Neural crest cell (in vitro differentiated cells): ENCODE results near the gene SVEP1. TPM values are rescaled to one million over a fixed set of nuclear protein-coding genes. Genes with fewer than 3 reads are reported as not detected.
A peak's percentile ranks its signal among the peaks of the same experiment; 100 is the strongest.

ENCODE experiments used
- DNase-seq: peaks from one replicate; pipeline ENCODE4 v3.0.0; 2021; ENCODE audit warnings: low read depth, mixed read lengths, low spot score
- H3K27ac Mint-ChIP-seq: one replicate; pipeline ENCODE4 v1.8.0; 2021; ENCODE audit warnings: mild to moderate bottlenecking, mixed read lengths; ENCODE audit not compliant: unreplicated experiment
- H3K27me3 Mint-ChIP-seq: 2 replicates; pipeline ENCODE4 v1.8.0; 2021; ENCODE audit warnings: low read depth, mild to moderate bottlenecking, mixed read lengths
- H3K36me3 Mint-ChIP-seq: 2 replicates; pipeline ENCODE4 v1.8.0; 2021; ENCODE audit warnings: low read depth, mild to moderate bottlenecking, mixed read lengths
- H3K4me1 Mint-ChIP-seq: 2 replicates; pipeline ENCODE4 v1.8.0; 2021; ENCODE audit warnings: mixed read lengths
- H3K4me3 Mint-ChIP-seq: one replicate; pipeline ENCODE4 v1.8.0; 2021; ENCODE audit warnings: mild to moderate bottlenecking, mixed read lengths
- H3K9me3 Mint-ChIP-seq: 2 replicates; pipeline ENCODE4 v1.8.0; 2021; ENCODE audit warnings: mixed read lengths
- CTCF ChIP-seq: fragments of 200-600 bp; sonication (generic); conservative IDR thresholded peaks from 2 replicates; pipeline ENCODE4 v1.5.0; 2021; ENCODE audit warnings: antibody characterized with exemption, mild to moderate bottlenecking
- total RNA-seq: library from RNA; stranded (reverse); gene quantifications from 2 replicates; pipeline ENCODE4 v1.2.1, GENCODE V29; 2021

The SVEP1 gene
- total RNA-seq, 1 donor from 2014 or later = 1.3 TPM

- no peak for TF ChIP-seq CTCF
- Mint-ChIP-seq H3K4me1 (no peaks in the 10 kb centered on the region), H3K27me3 (peaks cover 4% of the 10 kb centered on the region), H3K9me3 (peaks cover 11% of the 10 kb centered on the region), H3K36me3 (peaks cover 7% of the 10 kb centered on the region), H3K27ac (no peak overlapping the region), H3K4me3 (no peak overlapping the region)
- no peak for DNase-seq
Measured at GRCh38 chr9:110590816-110591215, 11.3 kb upstream of the SVEP1 start.

- H3K4me3 Mint-ChIP-seq = no peak overlapping the region
- peaks cover 3% of the 10 kb centered on the region for H3K36me3 Mint-ChIP-seq
- TF ChIP-seq CTCF = no peak
- H3K27ac Mint-ChIP-seq = no peak overlapping the region
- H3K9me3 Mint-ChIP-seq = peaks cover 10% of the 10 kb centered on the region
- DNase-seq = no peak
- no peaks in the 10 kb centered on the region for H3K4me1 Mint-ChIP-seq
- H3K27me3 Mint-ChIP-seq = peaks cover 7% of the 10 kb centered on the region
Measured at GRCh38 chr9:110588296-110588695, 8.8 kb upstream of the SVEP1 start.

GRCh38 chr9:110583237-110583636 lies 3.7 kb upstream of the SVEP1 start:
- TF ChIP-seq CTCF = no peak
- DNase-seq = no peak
- Mint-ChIP-seq H3K9me3 (peaks cover 5% of the 10 kb centered on the region), H3K27ac (no peak overlapping the region), H3K4me3 (no peak overlapping the region), H3K27me3 (peaks cover 44% of the 10 kb centered on the region), H3K4me1 (peaks cover 17% of the 10 kb centered on the region), H3K36me3 (peaks cover 3% of the 10 kb centered on the region)

- Mint-ChIP-seq H3K36me3 (peaks cover 1% of the 10 kb centered on the region), H3K4me1 (peaks cover 17% of the 10 kb centered on the region)
- no peak for DNase-seq
Measured at GRCh38 chr9:110582156-110582555, 2.6 kb upstream of the SVEP1 start.

GRCh38 chr9:110580850-110581249 lies 1.3 kb upstream of the SVEP1 start:
- H3K4me1 Mint-ChIP-seq = peaks cover 17% of the 10 kb centered on the region
- peaks cover 3% of the 10 kb centered on the region for H3K9me3 Mint-ChIP-seq
- no peaks in the 10 kb centered on the region for H3K36me3 Mint-ChIP-seq
- H3K27ac Mint-ChIP-seq = no peak overlapping the region
- DNase-seq = no peak
- no peak for TF ChIP-seq CTCF
- H3K4me3 Mint-ChIP-seq = peak overlapping the region; percentile 57
- H3K27me3 Mint-ChIP-seq = peaks cover 56% of the 10 kb centered on the region

More at GRCh38 chr9:110582156-110582555, 2.6 kb upstream of the SVEP1 start:
- Mint-ChIP-seq H3K9me3 (peaks cover 3% of the 10 kb centered on the region), H3K4me3 (no peak overlapping the region), H3K27me3 (peaks cover 55% of the 10 kb centered on the region), H3K27ac (no peak overlapping the region)
- TF ChIP-seq CTCF = no peak

- H3K4me3 Mint-ChIP-seq = peak overlapping the region; percentile 94
- peaks cover 59% of the 10 kb centered on the region for H3K27me3 Mint-ChIP-seq
- H3K27ac Mint-ChIP-seq = peak overlapping the region; percentile 41
- no peaks in the 10 kb centered on the region for H3K36me3 Mint-ChIP-seq
- no peak for TF ChIP-seq CTCF
- no peaks in the 10 kb centered on the region for H3K9me3 Mint-ChIP-seq
- peaks cover 17% of the 10 kb centered on the region for H3K4me1 Mint-ChIP-seq
- DNase-seq = peak; percentile 5
Measured at GRCh38 chr9:110579862-110580219, 300 bp upstream of the SVEP1 start.
